GM12873 (cell line): Measurements from ENCODE around the gene ACER2.

Source experiments
- TF ChIP-seq, protein P1 (sequence below): IDR thresholded peaks from 2 replicates; pipeline ENCODE4 v1.5.1; 2012; ENCODE audit warnings: low read depth, mild to moderate bottlenecking, moderate library complexity, low read length, control low read depth; ENCODE audit not compliant: insufficient read depth; ENCODE audit errors: missing control alignments

ACER2 gene

DNA sequence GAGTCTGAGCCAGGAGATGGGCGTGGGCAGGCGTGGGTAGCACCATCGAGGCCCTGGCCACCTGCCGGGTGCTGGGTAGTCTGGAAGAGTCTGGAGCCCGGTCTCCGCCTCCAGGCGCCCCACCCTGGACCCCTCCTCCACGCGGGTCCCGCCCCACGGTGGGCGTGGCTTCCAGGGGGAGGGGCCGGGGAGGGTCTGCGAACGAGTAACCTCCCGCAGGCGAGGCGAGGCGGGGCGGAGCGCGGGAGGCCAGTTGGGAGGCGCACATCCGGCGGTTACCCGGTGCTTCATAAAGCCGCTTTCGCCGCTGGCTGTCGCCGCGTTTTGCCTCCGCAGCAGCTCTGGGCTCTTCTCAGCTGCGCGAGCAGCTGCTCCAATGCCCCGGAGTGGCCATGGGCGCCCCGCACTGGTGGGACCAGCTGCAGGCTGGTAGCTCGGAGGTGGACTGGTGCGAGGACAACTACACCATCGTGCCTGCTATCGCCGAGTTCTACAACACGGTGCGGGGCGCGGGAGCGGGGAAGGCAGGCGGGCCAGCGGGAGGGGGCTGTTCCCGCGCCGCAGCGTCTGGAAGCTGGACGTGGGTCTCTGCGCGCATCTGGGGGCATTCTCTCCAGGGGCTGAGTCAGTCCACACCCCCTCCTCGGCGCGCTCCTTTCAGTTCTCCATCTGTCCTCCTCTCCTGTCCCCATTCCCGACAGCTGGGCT is at the start of gene ACER2:
Gene ACER2 (plus strand): TSS at position 317 of the 708 bp plus-strand sequence. CDS start 76 bp downstream, at position 393.
- TF ChIP-seq, protein P1, sequence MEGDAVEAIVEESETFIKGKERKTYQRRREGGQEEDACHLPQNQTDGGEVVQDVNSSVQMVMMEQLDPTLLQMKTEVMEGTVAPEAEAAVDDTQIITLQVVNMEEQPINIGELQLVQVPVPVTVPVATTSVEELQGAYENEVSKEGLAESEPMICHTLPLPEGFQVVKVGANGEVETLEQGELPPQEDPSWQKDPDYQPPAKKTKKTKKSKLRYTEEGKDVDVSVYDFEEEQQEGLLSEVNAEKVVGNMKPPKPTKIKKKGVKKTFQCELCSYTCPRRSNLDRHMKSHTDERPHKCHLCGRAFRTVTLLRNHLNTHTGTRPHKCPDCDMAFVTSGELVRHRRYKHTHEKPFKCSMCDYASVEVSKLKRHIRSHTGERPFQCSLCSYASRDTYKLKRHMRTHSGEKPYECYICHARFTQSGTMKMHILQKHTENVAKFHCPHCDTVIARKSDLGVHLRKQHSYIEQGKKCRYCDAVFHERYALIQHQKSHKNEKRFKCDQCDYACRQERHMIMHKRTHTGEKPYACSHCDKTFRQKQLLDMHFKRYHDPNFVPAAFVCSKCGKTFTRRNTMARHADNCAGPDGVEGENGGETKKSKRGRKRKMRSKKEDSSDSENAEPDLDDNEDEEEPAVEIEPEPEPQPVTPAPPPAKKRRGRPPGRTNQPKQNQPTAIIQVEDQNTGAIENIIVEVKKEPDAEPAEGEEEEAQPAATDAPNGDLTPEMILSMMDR: peak; percentile 19

DNA sequence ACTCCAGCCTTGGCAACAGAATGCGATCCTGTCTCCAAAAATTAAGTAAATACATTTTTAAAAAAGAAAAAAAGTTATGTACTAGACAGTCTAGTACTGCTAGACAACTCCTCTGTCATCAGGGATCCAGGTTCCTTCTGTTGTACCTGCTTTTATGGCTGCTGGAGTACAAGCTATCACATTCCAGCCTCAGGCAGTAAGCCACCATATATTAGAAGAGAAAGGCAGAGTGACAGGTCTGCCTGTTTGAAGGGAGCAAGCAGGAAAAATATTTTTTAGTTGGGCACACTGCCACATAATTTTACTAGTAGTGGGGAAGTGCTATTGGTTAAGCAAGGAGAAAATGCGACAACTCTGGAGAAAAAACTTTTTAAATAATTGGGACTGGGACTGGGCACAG is 39.7 kb upstream of the ACER2 start:
- TF ChIP-seq, protein P1: no peak

DNA sequence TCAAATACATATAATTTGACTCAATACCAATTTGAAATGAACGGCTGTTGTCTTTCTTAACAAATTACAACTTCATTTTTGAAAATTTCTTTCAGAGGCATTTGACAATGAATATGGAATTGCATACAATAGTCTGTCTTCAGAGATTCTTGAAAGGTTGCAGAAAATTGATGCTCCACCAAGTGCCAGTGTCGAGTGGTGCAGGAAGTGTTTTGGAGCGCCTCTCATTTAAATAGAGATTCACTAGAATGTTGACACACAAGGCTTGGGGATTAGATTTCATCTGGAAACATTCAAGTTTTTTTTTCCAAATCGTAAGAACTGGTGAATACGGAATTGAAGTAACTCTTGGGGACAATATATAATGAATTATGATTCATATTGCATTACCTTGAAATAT is 36.9 kb upstream of the ACER2 start:
- TF ChIP-seq, protein P1: no peak

DNA sequence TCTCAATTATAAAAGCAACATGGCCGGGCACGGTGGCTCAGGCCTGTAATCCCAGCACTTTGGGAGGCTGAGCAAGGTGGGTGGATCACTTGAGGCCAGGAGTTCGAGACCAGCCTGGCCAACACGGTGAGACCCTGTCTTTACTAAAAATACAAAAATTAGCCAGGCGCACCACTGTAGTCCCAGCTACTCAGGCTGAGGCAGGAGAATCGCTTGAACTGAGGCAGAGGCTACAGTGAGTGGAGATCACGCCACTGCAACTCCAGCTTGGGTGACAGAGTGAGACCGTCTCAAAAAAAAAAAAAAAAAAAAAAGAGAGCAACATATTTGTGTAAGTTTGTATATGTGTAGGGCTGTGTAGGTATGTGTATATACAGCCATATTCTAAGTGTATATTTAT is 36.2 kb upstream of the ACER2 start:
- TF ChIP-seq, protein P1: no peak

DNA sequence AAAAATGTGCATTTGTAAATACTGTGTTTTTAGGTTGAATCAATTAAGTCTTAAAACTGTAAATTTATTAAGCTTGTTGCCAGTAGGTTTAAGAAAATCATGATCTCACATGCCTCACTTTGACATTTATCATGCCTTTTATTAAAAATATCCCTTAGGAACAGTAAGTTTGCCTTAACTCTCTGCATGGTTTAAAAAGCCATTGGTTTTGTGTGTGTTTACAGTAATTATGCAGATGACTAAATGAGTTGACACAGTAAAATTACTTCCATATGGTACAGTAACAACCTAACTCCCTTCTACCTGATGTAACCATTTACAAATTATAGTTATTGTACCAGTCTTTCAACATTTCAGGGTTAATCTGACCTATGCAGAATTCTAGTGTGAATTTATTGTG is 35.3 kb upstream of the ACER2 start:
- TF ChIP-seq, protein P1: no peak

DNA sequence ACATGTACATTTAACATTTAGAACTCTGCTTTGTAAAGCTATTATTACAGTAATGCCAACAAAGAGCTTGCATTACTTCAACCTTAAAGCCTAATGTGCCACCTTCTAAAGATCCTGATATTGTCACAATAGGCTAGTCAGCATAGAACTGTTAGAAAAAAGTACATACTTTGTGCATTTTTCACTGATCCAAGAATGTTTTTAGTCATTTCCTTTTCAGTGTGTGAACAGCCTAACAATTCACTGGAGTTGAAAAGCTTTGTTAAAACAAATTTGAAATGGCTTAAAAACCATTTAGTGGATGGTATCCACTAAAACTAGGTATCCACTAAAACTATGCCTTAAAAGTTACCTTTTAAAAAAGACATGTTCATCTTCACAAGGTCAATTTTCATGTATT is 33.3 kb upstream of the ACER2 start:
- TF ChIP-seq, protein P1: no peak

DNA sequence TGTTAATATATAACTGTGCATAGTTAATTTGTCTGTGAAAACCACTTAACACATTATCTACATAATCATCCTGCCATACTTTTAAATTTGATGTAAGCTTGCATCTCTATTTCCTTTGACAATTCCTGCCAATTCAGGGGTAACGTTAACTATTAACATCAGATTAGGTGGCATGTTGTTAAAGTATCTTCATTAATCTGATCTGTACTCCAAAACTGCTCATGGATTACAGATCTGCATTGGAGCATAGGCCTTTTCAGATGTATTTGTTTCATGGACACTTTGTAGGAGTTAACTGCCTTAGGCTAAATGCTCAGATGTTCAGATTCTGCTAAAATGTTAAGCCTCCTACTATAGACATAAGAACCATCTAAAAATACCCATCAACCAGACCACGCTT is 31.9 kb upstream of the ACER2 start:
- TF ChIP-seq, protein P1: no peak

DNA sequence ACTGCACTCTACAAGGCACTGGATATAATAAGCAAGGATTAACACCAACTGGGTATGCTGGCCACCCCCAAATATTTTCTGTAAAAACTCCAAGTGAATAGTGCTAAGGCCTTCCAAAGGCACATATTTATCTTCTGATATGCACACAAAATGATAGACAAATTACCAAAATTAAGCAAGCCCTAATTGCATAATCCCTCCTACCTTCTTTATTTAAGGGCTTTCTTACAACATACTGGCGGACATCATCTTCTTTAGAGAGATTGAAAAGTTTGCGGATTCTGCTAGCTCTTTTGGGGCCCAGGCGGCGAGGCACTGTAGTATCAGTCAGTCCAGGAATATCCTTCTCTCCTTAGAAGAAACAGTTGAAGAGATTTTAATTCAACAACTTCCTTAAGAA is 30.6 kb upstream of the ACER2 start:
- TF ChIP-seq, protein P1: no peak
